KMS-11 (cell line): ENCODE results near the gene ELMOD3.
A peak's percentile ranks its signal among the peaks of the same experiment; 100 is the strongest.

Experiments
- H2AFZ ChIP-seq: fragments of 200-600 bp; sonication (generic); 2 replicates; pipeline ENCODE4 v1.6.1; 2016; ENCODE audit warnings: antibody characterized with exemption, mixed run types, low read depth
- H3K27ac ChIP-seq: fragments of 200-600 bp; sonication (generic); 2 replicates; pipeline ENCODE4 v1.6.1; 2016; ENCODE audit warnings: mild to moderate bottlenecking, mixed run types
- H3K27me3 ChIP-seq: fragments of 200-600 bp; sonication (generic); 2 replicates; pipeline ENCODE4 v1.6.1; 2017; ENCODE audit warnings: mild to moderate bottlenecking, low read depth, mixed run types, moderate library complexity; ENCODE audit not compliant: insufficient read depth
- H3K36me3 ChIP-seq: fragments of 200-600 bp; sonication (generic); 2 replicates; pipeline ENCODE4 v1.6.1; 2017; ENCODE audit warnings: mild to moderate bottlenecking, mixed run types; ENCODE audit not compliant: insufficient read depth
- H3K4me1 ChIP-seq: fragments of 200-600 bp; sonication (generic); 2 replicates; pipeline ENCODE4 v1.6.1; 2016; ENCODE audit warnings: mild to moderate bottlenecking, low read depth, mixed run types; ENCODE audit not compliant: poor library complexity, severe bottlenecking
- H3K4me2 ChIP-seq: fragments of 200-600 bp; sonication (generic); 2 replicates; pipeline ENCODE4 v1.7.0; 2016; ENCODE audit warnings: mild to moderate bottlenecking, mixed run types
- H3K4me3 ChIP-seq: fragments of 200-600 bp; sonication (generic); IDR thresholded peaks from 2 replicates; pipeline ENCODE4 v1.6.1; 2017; ENCODE audit warnings: low read depth, low read length, mixed read lengths; ENCODE audit not compliant: insufficient read depth
- H3K79me2 ChIP-seq: fragments of 200-600 bp; sonication (generic); 2 replicates; pipeline ENCODE4 v1.6.1; 2016; ENCODE audit warnings: low read depth, mixed run types; ENCODE audit not compliant: insufficient read depth
- H3K9ac ChIP-seq: fragments of 200-600 bp; sonication (generic); 2 replicates; pipeline ENCODE4 v1.6.1; 2016; ENCODE audit warnings: mild to moderate bottlenecking, mixed run types
- H4K20me1 ChIP-seq: fragments of 200-600 bp; sonication (generic); 2 replicates; pipeline ENCODE4 v1.6.1; 2016; ENCODE audit warnings: mild to moderate bottlenecking, mixed run types; ENCODE audit not compliant: insufficient read depth
- CTCF ChIP-seq: fragments of 200-600 bp; sonication (generic); conservative IDR thresholded peaks from 2 replicates; pipeline ENCODE4 v1.6.1; 2017; ENCODE audit warnings: low read depth, mild to moderate bottlenecking, antibody characterized with exemption, low read length, moderate library complexity, mixed read lengths

The ELMOD3 gene

GRCh38 chr2:85344356-85344954 lies 10.1 kb upstream of the ELMOD3 start:
- no peak overlapping the region for H3K4me3 ChIP-seq
- H3K9ac ChIP-seq, result no peak overlapping the region
- no peak overlapping the region for H2AFZ ChIP-seq
- TF ChIP-seq CTCF, result no peak
- no peaks in the 10 kb centered on the region for H3K27me3 ChIP-seq
- no peak overlapping the region for H3K27ac ChIP-seq
- no peaks in the 10 kb centered on the region for H4K20me1 ChIP-seq
- H3K4me1 ChIP-seq, result no peaks in the 10 kb centered on the region
- no peaks in the 10 kb centered on the region for H3K36me3 ChIP-seq
- no peaks in the 10 kb centered on the region for H3K79me2 ChIP-seq
- H3K4me2 ChIP-seq, result no peak overlapping the region

- Histone ChIP-seq H3K36me3 (no peaks in the 10 kb centered on the region; the same call in 1 of the 2 replicates), H3K9ac (no peak overlapping the region), H3K79me2 (peaks cover 3% of the 10 kb centered on the region), H3K27ac (no peak overlapping the region), H3K27me3 (no peaks in the 10 kb centered on the region), H3K4me2 (no peak overlapping the region), H3K4me3 (no peak overlapping the region), H4K20me1 (no peaks in the 10 kb centered on the region), H2AFZ (no peak overlapping the region), H3K4me1 (peaks cover 2% of the 10 kb centered on the region)
- no peak for TF ChIP-seq CTCF
These were observed 7.0 kb upstream of the ELMOD3 start for GRCh38 chr2:85347599-85347998.

GRCh38 chr2:85353876-85354285 lies 688 bp upstream of the ELMOD3 start:
- H2AFZ ChIP-seq, result peak overlapping the region; percentile 78
- H3K4me3 ChIP-seq, result peak overlapping the region; percentile 79
- peaks cover 26% of the 10 kb centered on the region for H3K79me2 ChIP-seq
- H3K27ac ChIP-seq, result peak overlapping the region; percentile 53
- no peaks in the 10 kb centered on the region; the same call in 1 of the 2 replicates for H3K36me3 ChIP-seq
- H3K9ac ChIP-seq, result peak overlapping the region; percentile 75; the same call in 1 of the 2 replicates
- H3K27me3 ChIP-seq, result no peaks in the 10 kb centered on the region
- H4K20me1 ChIP-seq, result no peaks in the 10 kb centered on the region
- peak overlapping the region; percentile 75 for H3K4me2 ChIP-seq
- no peak for TF ChIP-seq CTCF
- H3K4me1 ChIP-seq, result peaks cover 18% of the 10 kb centered on the region

- H3K4me2 ChIP-seq, result peak overlapping the region; percentile 89
- H3K4me3 ChIP-seq, result peak overlapping the region; percentile 93
- no peaks in the 10 kb centered on the region for H3K27me3 ChIP-seq
- no peak for TF ChIP-seq CTCF
- no peaks in the 10 kb centered on the region for H4K20me1 ChIP-seq
- peak overlapping the region; percentile 75 for H3K9ac ChIP-seq
- peak overlapping the region; percentile 45 for H3K27ac ChIP-seq
- H3K79me2 ChIP-seq, result peaks cover 26% of the 10 kb centered on the region
- peaks cover 18% of the 10 kb centered on the region for H3K4me1 ChIP-seq
- no peaks in the 10 kb centered on the region for H3K36me3 ChIP-seq
- peak overlapping the region; percentile 85 for H2AFZ ChIP-seq
These were observed 473 bp downstream of the ELMOD3 start for GRCh38 chr2:85355073-85355410.
